Chondrocyte (in vitro differentiated cells): ENCODE results near the gene OTOP3. TPM values are rescaled to one million over a fixed set of nuclear protein-coding genes. Genes with fewer than 3 reads are reported as not detected.
A peak's percentile ranks its signal among the peaks of the same experiment; 100 is the strongest.

ENCODE experiments used
- DNase-seq: peaks from one replicate; pipeline ENCODE4 v3.0.0; 2021; ENCODE audit warnings: mixed read lengths, low spot score
- H3K27ac Mint-ChIP-seq: one replicate; pipeline ENCODE4 v1.8.0; 2021; ENCODE audit warnings: mild to moderate bottlenecking, moderate library complexity, mixed read lengths; ENCODE audit not compliant: unreplicated experiment
- H3K27me3 Mint-ChIP-seq: 2 replicates; pipeline ENCODE4 v1.8.0; 2021; ENCODE audit warnings: low read depth, mixed read lengths
- H3K36me3 Mint-ChIP-seq: 2 replicates; pipeline ENCODE4 v1.8.0; 2021; ENCODE audit warnings: low read depth, mixed read lengths
- H3K4me1 Mint-ChIP-seq: 2 replicates; pipeline ENCODE4 v1.8.0; 2021; ENCODE audit warnings: low read depth, mild to moderate bottlenecking, mixed read lengths
- H3K4me3 Mint-ChIP-seq: one replicate; pipeline ENCODE4 v1.8.0; 2021; ENCODE audit warnings: mild to moderate bottlenecking, moderate library complexity, mixed read lengths; ENCODE audit not compliant: unreplicated experiment
- H3K9me3 Mint-ChIP-seq: 2 replicates; pipeline ENCODE4 v1.8.0; 2021; ENCODE audit warnings: low read depth, mixed read lengths
- CTCF ChIP-seq: fragments of 200-600 bp; sonication (generic); IDR thresholded peaks from 2 replicates; pipeline ENCODE4 v1.5.0; 2021; ENCODE audit warnings: antibody characterized with exemption, mild to moderate bottlenecking, moderate library complexity
- total RNA-seq: library from RNA; stranded (reverse); gene quantifications from 3 replicates; pipeline ENCODE4 v1.2.1, GENCODE V29; 2021

OTOP3 gene
- total RNA-seq, 1 donor from 2014 or later, result not detected

GRCh38 chr17:74987418-74987908 lies 51.8 kb downstream of the OTOP3 start, which contains the start of gene CDR2L:
TSS of gene CDR2L (plus strand) at chr17:74987632. CDS start at chr17:74988044, 412 bp downstream.
- no peak for TF ChIP-seq CTCF
- Mint-ChIP-seq H3K27me3 (no peaks in the 10 kb centered on the region), H3K4me3 (peak within 1 kb of the TSS; percentile 86), H3K27ac (peak within 1 kb of the TSS; percentile 98), H3K36me3 (peaks cover 5% of the 10 kb centered on the region), H3K9me3 (no peaks in the 10 kb centered on the region), H3K4me1 (peaks cover 37% of the 10 kb centered on the region)
- DNase-seq, result peak; percentile 98

GRCh38 chr17:74987909-74988711 lies 52.4 kb downstream of the OTOP3 start:
- Mint-ChIP-seq H3K9me3 (no peaks in the 10 kb centered on the region), H3K27me3 (no peaks in the 10 kb centered on the region), H3K4me3 (peak overlapping the region; percentile 86), H3K36me3 (peaks cover 5% of the 10 kb centered on the region), H3K27ac (peak overlapping the region; percentile 98), H3K4me1 (peaks cover 43% of the 10 kb centered on the region)
- peak; percentile 73 for TF ChIP-seq CTCF
- DNase-seq, result peak; percentile 94

- H3K27me3 Mint-ChIP-seq, result no peaks in the 10 kb centered on the region
- peak overlapping the region; percentile 2 for H3K27ac Mint-ChIP-seq
- peaks cover 5% of the 10 kb centered on the region for H3K36me3 Mint-ChIP-seq
- DNase-seq, result no peak
- no peak for TF ChIP-seq CTCF
- no peak overlapping the region for H3K4me3 Mint-ChIP-seq
- peaks cover 44% of the 10 kb centered on the region for H3K4me1 Mint-ChIP-seq
- no peaks in the 10 kb centered on the region for H3K9me3 Mint-ChIP-seq
These were observed 54.9 kb downstream of the OTOP3 start for GRCh38 chr17:74990581-74991105.

- DNase-seq, result no peak
- peak overlapping the region; percentile 74 for H3K27ac Mint-ChIP-seq
- H3K27me3 Mint-ChIP-seq, result no peaks in the 10 kb centered on the region
- TF ChIP-seq CTCF, result no peak
- H3K4me1 Mint-ChIP-seq, result peaks cover 37% of the 10 kb centered on the region
- no peaks in the 10 kb centered on the region for H3K9me3 Mint-ChIP-seq
- no peak overlapping the region for H3K4me3 Mint-ChIP-seq
- H3K36me3 Mint-ChIP-seq, result peaks cover 7% of the 10 kb centered on the region
These were observed 56.5 kb downstream of the OTOP3 start for GRCh38 chr17:74992223-74992622.

- Mint-ChIP-seq H3K36me3 (peaks cover 7% of the 10 kb centered on the region), H3K4me3 (no peak overlapping the region), H3K4me1 (peaks cover 24% of the 10 kb centered on the region), H3K27ac (no peak overlapping the region), H3K27me3 (no peaks in the 10 kb centered on the region), H3K9me3 (no peaks in the 10 kb centered on the region)
- TF ChIP-seq CTCF, result no peak
- DNase-seq, result no peak
These were observed 58.7 kb downstream of the OTOP3 start for GRCh38 chr17:74994440-74994839.
